Stimulated activated naive B cell treated with anti-CD40 and anti-IgM and Interleukin-4, amounts not matched to agents 10 μg/mL and 1 μg/mL and 100 μg/mL, for 72 hours (primary cell): ENCODE measurements around the gene NR4A1.
"Not testable (repeated sequence)": the region's sequence is repeated elsewhere in the genome, so short reads cannot be mapped to it uniquely, and the experiment has no call there.

Experiments
- ATAC-seq, 2 donors: fragments of 150-1000 bp; cut with Tn5 transposase; replicated peaks; 2 replicates each; pipeline ENCODE4 v1.10.0; 2021; ENCODE audit warnings: moderate library complexity in 1 of 2
- DNase-seq: peaks from one replicate; pipeline ENCODE4 v3.0.0; 2021
- H3K27ac Mint-ChIP-seq: one replicate; pipeline ENCODE4 v1.8.0; 2022; ENCODE audit warnings: mild to moderate bottlenecking, mixed read lengths
- H3K27me3 Mint-ChIP-seq, 2 donors: one replicate each; pipeline ENCODE4 v1.8.0; 2022; ENCODE audit warnings: mixed read lengths in 2 of 2
- H3K36me3 Mint-ChIP-seq, 2 donors: one replicate each; pipeline ENCODE4 v1.8.0; 2022; ENCODE audit warnings: mixed read lengths in 2 of 2, mild to moderate bottlenecking in 1 of 2
- H3K4me1 Mint-ChIP-seq, 2 donors: one replicate each; pipeline ENCODE4 v1.8.0; 2022; ENCODE audit warnings: mixed read lengths in 2 of 2, mild to moderate bottlenecking in 1 of 2
- H3K4me3 Mint-ChIP-seq, 2 donors: one replicate each; pipeline ENCODE4 v1.8.0; 2022; ENCODE audit warnings: mild to moderate bottlenecking in 2 of 2, mixed read lengths in 2 of 2, moderate library complexity in 1 of 2
- H3K9me3 Mint-ChIP-seq, 2 donors: one replicate each; pipeline ENCODE4 v1.8.0; 2022; ENCODE audit warnings: mixed read lengths in 2 of 2, mild to moderate bottlenecking in 1 of 2

NR4A1 gene

DNA sequence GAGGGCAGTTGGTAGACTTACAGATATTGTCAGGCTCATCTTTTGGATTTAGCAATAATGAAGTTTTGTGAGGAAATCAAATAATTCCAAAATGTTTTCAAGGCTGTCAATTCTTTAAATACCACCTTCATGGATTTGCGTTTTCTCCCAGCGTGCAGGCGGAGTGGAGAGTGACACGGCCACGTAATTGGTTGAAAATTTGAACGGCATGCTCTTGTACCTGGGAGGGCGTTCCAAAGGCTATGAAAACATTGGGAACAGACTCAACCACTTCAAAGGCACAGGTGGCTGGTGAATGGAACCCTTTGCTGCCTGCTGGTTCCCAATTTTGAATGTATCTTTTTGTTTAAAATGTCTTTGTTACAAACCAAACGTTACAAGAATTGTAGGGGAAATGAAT, 40.6 kb downstream of the NR4A1 start:
- no peaks in the 10 kb centered on the region for H3K9me3 Mint-ChIP-seq
- DNase-seq: no peak
- ATAC-seq: no peak
- peaks cover 0 to 4% of the 10 kb centered on the region in 2 donors for H3K36me3 Mint-ChIP-seq
- H3K4me1 Mint-ChIP-seq: peaks cover 16 to 18% of the 10 kb centered on the region in 2 donors
- H3K27ac Mint-ChIP-seq: no peak overlapping the region
- no peak overlapping the region for H3K4me3 Mint-ChIP-seq
- H3K27me3 Mint-ChIP-seq: peaks cover 37 to 50% of the 10 kb centered on the region in 2 donors

- Mint-ChIP-seq H3K27ac (no peak overlapping the region), H3K4me3 (no peak overlapping the region), H3K27me3 (peaks cover 40 to 47% of the 10 kb centered on the region in 2 donors), H3K36me3 (no peaks in the 10 kb centered on the region), H3K9me3 (no peaks in the 10 kb centered on the region), H3K4me1 (peaks cover 7 to 8% of the 10 kb centered on the region in 2 donors)
- DNase-seq (no peak), ATAC-seq (no peak)
Observed at GRCh38 chr12:52093346-52093745, 42.1 kb downstream of the NR4A1 start.

DNA sequence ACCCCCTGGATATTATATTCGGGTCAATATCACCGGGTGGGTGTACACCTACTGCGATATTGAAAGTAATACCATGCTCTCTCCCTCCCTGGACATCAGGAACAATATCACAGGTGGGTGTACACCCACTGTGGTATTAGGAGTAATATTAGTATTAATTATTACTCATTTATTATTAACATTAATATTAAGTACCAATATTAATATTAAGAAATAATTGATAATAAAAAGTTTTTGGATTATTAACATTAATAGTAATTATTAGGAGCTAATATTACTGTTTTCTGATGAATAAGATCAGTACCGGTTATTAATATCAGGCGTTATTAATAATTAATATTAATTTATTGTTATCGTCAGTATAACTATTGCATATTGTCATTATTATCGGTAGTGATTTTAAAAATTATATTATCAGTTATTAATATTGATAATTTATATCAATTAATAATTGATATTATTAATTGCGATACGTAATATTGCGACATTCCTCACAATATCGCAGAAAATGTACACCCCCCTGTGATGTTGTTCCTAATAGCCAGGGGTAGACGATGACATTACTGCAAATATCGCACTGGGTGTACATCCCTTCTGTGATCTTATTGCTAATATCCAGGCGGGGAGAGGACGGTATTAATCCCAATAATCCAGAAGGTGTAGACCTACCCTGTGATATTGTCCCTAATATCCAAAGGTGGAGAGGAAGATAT, 45.2 kb downstream of the NR4A1 start:
- no peak overlapping the region for H3K27ac Mint-ChIP-seq
- ATAC-seq (no peak), DNase-seq (no peak)
- no peaks in the 10 kb centered on the region for H3K4me1 Mint-ChIP-seq
- peaks cover 28 to 34% of the 10 kb centered on the region in 2 donors for H3K27me3 Mint-ChIP-seq
- H3K4me3 Mint-ChIP-seq: no peak overlapping the region
- H3K36me3 Mint-ChIP-seq: no peaks in the 10 kb centered on the region
- no peaks in the 10 kb centered on the region for H3K9me3 Mint-ChIP-seq

DNA sequence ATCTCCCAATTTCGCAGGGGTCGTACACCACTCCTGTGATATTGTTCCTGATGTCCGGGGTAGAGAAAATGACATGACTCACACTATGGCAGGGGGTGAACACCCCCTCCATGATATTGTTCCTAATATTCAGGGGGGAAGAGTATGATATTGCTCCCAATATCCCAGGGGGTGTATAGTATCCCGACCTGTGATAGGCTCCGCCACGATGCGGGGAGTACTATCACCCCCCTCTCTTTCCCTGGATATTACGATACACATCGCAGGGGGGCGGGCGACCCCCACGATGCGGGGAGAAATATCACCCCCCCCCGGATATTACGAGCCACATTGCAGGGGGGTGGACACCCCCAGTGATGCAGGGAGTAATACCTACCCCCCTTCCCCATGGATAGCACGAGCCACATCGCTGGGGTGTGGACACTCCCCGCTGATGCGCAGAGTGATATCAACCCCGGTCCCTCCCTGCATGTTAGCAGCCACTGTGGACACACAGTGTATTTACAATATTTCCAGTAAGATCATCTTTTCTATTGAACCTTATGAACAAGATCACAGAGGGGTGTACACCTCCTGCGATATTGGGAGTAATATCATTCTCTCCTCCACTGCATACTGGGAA, 45.9 kb downstream of the NR4A1 start:
- peaks cover 25 to 28% of the 10 kb centered on the region in 2 donors for H3K27me3 Mint-ChIP-seq
- no peaks in the 10 kb centered on the region for H3K9me3 Mint-ChIP-seq
- H3K27ac Mint-ChIP-seq: no peak overlapping the region
- H3K4me1 Mint-ChIP-seq: no peaks in the 10 kb centered on the region
- H3K36me3 Mint-ChIP-seq: no peaks in the 10 kb centered on the region
- DNase-seq: no peak
- no peak overlapping the region for H3K4me3 Mint-ChIP-seq
- ATAC-seq: no peak

DNA sequence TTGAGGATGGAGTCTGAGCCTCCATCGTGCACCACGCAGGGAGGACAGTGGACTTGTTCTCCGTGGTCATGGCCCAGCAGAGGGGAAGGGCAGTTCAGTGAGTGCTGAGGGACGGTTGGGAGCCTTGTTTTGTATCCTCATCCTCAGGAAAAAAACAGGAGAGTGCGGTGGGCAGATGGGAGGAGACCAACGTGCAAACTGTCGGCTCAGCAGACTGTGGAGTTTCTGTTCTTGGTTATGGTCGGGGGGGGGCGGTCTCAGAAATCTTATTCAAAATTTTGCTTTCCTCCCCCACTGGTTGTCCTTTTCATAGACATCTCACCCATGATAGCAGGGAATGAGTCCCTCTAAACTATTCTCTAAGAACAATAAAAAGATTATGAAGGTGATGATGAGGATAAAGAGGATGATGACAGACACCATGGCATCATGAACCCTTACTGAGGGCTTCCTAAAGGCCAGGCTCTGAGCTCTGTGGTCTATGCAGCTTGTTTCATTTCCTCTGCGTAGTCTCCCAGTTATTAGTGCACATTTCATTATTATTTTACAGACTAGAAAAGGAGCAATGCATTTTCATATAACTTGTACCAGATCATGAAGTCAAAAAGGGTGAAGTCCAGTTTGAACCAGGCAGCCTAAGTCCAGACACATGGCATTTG, 53.3 kb downstream of the NR4A1 start:
- H3K27ac Mint-ChIP-seq: peak overlapping the region; percentile 88
- peak overlapping the region; percentile 73 to 80 for H3K4me3 Mint-ChIP-seq
- ATAC-seq (peak; percentile 53 to 54), DNase-seq (peak; percentile 35)
- H3K36me3 Mint-ChIP-seq, H3K9me3 Mint-ChIP-seq: not testable (repeated sequence)
- peaks cover 12 to 14% of the 10 kb centered on the region in 2 donors for H3K27me3 Mint-ChIP-seq
- peaks cover 15 to 23% of the 10 kb centered on the region in 2 donors for H3K4me1 Mint-ChIP-seq
